ENCODE results near the gene LRP8.

Gene LRP8

DNA sequence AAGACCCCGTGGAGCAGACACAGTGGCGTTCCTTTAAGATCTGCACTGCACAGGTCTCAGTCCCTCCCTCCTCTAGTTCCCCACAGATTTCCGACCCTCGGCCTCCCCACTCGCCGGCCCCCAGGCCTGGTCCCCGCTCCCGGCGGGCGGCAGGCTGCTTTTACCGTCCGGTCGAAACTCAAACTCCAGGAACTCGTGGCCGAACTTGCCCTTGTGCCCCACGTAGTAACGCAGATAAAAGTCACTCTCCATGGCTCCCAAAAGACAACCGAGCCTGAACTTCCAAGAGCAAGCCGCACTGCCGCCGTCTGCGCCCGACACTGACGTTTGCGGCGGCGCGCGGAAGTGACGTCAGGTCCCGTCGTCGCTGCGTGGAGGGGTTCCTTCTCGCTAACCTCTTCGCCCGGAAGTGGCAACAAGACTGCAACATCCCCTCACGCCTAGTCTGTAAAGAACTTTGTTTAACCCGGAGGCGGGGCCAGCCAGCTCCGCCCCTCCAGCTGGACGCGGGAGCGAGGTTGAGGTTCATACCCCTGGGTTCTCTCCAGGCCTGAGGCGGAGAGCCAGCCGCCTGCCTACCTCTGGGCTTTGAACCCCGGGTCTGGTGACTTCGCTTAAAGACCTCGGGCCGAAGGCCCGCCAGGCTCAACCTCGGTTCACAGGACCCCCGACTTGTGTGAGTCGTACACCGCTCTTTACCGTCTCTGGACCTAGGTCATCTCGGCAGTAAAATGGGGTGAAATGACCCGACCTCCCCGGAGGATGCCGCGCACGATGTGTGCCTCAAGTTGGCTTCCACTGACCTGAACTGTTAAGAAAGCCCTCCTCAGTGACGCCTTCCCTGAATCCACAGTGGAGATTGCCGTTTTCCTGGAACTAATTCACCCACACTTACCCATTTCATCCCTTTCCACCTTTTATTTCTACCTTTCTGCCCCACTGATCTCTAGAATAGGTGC lies 89.4 kb downstream of the LRP8 start, which contains the start of gene MAGOH:
MAGOH (minus strand) TSS at position 322 of the 959 bp plus-strand sequence; CDS start at position 252, 70 bp downstream.
- Histone ChIP-seq H3K4me3 (ENCODE audit: low read depth, low read length) (peak within 1 kb of the TSS; percentile 95), H3K9ac (ENCODE audit: low read depth, low read length) (peak within 1 kb of the TSS; percentile 85), H3K4me1 (ENCODE audit: control insufficient read depth, insufficient read depth, low read length) (no peaks in the 10 kb centered on the region), H3K36me3 (ENCODE audit: control insufficient read depth, insufficient read depth, low read length) (peaks cover 26% of the 10 kb centered on the region), H3K27ac (ENCODE audit: low read depth, low read length) (peak within 1 kb of the TSS; percentile 83), H3K9me3 (ENCODE audit: control insufficient read depth, insufficient read depth, low read length) (no peaks in the 10 kb centered on the region), H3K27me3 (ENCODE audit: control insufficient read depth, insufficient read depth, low read length) (no peaks in the 10 kb centered on the region)

DNA sequence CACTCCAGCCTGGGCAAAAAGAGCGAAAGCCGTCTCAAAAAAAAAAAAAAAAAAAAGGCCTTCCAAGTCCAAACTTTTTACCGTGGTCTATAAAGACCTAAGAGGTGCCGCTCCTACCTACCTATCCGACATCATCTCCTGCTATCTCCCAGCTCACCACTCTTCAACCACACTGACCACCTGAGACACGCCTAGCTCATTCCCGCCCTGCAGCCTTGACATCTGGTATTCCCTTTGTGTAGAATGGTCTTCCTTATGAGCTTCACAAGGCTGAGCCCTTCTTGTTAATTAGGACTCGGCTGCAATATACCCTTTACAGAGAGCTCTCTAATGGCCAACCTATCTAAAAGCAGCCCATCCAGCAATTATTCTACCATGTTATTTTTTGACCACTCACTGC lies 90.2 kb downstream of the LRP8 start:
- peaks cover 34% of the 10 kb centered on the region for H3K36me3 ChIP-seq (ENCODE audit: control insufficient read depth, insufficient read depth, low read length)
- no peaks in the 10 kb centered on the region for H3K27me3 ChIP-seq (ENCODE audit: control insufficient read depth, insufficient read depth, low read length)
- no peaks in the 10 kb centered on the region for H3K4me1 ChIP-seq (ENCODE audit: control insufficient read depth, insufficient read depth, low read length)
- H3K27ac ChIP-seq (ENCODE audit: low read depth, low read length), result peak overlapping the region; percentile 83
- no peaks in the 10 kb centered on the region for H3K9me3 ChIP-seq (ENCODE audit: control insufficient read depth, insufficient read depth, low read length)
- H3K9ac ChIP-seq (ENCODE audit: low read depth, low read length), result peak overlapping the region; percentile 85
- peak overlapping the region; percentile 95 for H3K4me3 ChIP-seq (ENCODE audit: low read depth, low read length)

- Histone ChIP-seq H3K9me3 (ENCODE audit: control insufficient read depth, insufficient read depth, low read length) (no peaks in the 10 kb centered on the region), H3K9ac (ENCODE audit: low read depth, low read length) (peak overlapping the region; percentile 61), H3K27ac (ENCODE audit: low read depth, low read length) (peak overlapping the region; percentile 95), H3K36me3 (ENCODE audit: control insufficient read depth, insufficient read depth, low read length) (peaks cover 28% of the 10 kb centered on the region), H3K27me3 (ENCODE audit: control insufficient read depth, insufficient read depth, low read length) (no peaks in the 10 kb centered on the region), H3K4me1 (ENCODE audit: control insufficient read depth, insufficient read depth, low read length) (peaks cover 12% of the 10 kb centered on the region), H3K4me3 (ENCODE audit: low read depth, low read length) (peak overlapping the region; percentile 90)
Measured at GRCh38 chr1:53220962-53221286, 106.9 kb downstream of the LRP8 start.

DNA sequence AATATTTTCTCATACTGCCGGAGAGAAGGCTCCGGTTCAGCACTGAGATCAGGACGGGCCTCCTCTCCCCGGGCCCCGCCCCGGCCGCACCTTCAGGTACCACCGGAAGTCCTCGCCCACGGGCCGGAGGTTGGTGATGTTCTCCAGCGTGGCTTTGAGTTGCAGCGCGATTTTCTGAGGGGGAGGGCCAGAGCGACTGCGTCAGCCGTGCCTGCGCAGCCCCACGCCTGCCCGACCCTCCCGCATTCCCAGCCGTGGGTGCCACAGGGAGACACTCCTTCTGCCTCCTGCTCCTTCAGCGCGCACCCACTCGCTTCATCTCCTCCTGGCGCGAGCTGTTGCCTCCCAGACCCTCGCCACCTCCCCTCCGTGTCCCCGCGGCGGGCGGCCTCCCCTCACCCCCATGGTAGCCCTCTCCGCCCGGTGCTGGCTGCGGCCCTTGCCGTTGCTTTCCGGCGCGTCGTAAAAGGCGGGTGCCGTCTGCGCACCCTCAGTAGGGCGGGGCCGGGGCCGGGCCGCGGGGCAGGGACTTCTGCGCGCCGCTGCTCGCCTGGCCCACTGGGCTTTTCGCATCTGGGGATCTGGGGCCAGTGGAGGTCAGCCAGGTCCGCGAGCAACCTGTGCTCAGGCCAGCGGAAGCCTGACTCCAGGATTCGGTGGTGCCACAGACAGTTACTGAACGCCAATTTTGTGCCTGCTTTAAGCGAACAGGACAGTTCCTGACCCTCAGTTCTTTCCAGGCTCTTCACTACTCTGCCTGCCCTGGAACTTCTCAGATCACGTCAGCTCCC lies 107.5 kb downstream of the LRP8 start, which contains the start of gene CZIB:
CZIB (minus strand) TSS at position 464 of the 791 bp plus-strand sequence; CDS start at position 405, 59 bp downstream.
- no peaks in the 10 kb centered on the region for H3K27me3 ChIP-seq (ENCODE audit: control insufficient read depth, insufficient read depth, low read length)
- peaks cover 12% of the 10 kb centered on the region for H3K4me1 ChIP-seq (ENCODE audit: control insufficient read depth, insufficient read depth, low read length)
- H3K27ac ChIP-seq (ENCODE audit: low read depth, low read length), result peak within 1 kb of the TSS; percentile 95
- H3K9me3 ChIP-seq (ENCODE audit: control insufficient read depth, insufficient read depth, low read length), result no peaks in the 10 kb centered on the region
- peak within 1 kb of the TSS; percentile 90 for H3K4me3 ChIP-seq (ENCODE audit: low read depth, low read length)
- peaks cover 33% of the 10 kb centered on the region for H3K36me3 ChIP-seq (ENCODE audit: control insufficient read depth, insufficient read depth, low read length)
- peak within 1 kb of the TSS; percentile 83 for H3K9ac ChIP-seq (ENCODE audit: low read depth, low read length)

DNA sequence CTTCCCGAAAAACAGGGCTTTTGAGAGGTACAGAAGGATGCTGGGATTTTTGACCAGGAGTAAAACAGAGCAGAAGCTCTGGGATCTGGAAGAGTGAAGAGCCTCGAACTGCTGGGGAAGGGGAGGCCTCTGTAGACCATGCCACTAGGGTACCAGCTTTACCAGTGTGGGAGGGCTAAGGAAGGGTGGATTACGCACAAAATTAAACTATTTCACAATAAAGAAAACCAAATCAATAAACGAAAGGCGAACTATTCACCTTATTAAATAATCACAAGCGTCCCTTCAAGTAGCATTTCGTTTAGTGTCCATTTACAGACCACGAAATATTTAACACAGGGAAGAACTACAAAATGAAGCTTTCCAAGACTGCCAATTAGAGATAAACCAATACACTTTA lies 108.2 kb downstream of the LRP8 start:
- peak overlapping the region; percentile 95 for H3K27ac ChIP-seq (ENCODE audit: low read depth, low read length)
- no peaks in the 10 kb centered on the region for H3K9me3 ChIP-seq (ENCODE audit: control insufficient read depth, insufficient read depth, low read length)
- H3K9ac ChIP-seq (ENCODE audit: low read depth, low read length), result 0 out of 2 replicates have a peak overlapping the region, but pooled peaks have one; percentile 10
- H3K27me3 ChIP-seq (ENCODE audit: control insufficient read depth, insufficient read depth, low read length), result no peaks in the 10 kb centered on the region
- peak overlapping the region; percentile 90 for H3K4me3 ChIP-seq (ENCODE audit: low read depth, low read length)
- H3K4me1 ChIP-seq (ENCODE audit: control insufficient read depth, insufficient read depth, low read length), result peaks cover 12% of the 10 kb centered on the region
- peaks cover 39% of the 10 kb centered on the region for H3K36me3 ChIP-seq (ENCODE audit: control insufficient read depth, insufficient read depth, low read length)

- Histone ChIP-seq H3K27ac (ENCODE audit: low read depth, low read length) (no peak overlapping the region), H3K9me3 (ENCODE audit: control insufficient read depth, insufficient read depth, low read length) (no peaks in the 10 kb centered on the region), H3K27me3 (ENCODE audit: control insufficient read depth, insufficient read depth, low read length) (no peaks in the 10 kb centered on the region), H3K4me1 (ENCODE audit: control insufficient read depth, insufficient read depth, low read length) (peaks cover 12% of the 10 kb centered on the region), H3K9ac (ENCODE audit: low read depth, low read length) (no peak overlapping the region), H3K36me3 (ENCODE audit: control insufficient read depth, insufficient read depth, low read length) (peaks cover 52% of the 10 kb centered on the region), H3K4me3 (ENCODE audit: low read depth, low read length) (no peak overlapping the region)
Measured at GRCh38 chr1:53218201-53218600, 109.7 kb downstream of the LRP8 start.

DNA sequence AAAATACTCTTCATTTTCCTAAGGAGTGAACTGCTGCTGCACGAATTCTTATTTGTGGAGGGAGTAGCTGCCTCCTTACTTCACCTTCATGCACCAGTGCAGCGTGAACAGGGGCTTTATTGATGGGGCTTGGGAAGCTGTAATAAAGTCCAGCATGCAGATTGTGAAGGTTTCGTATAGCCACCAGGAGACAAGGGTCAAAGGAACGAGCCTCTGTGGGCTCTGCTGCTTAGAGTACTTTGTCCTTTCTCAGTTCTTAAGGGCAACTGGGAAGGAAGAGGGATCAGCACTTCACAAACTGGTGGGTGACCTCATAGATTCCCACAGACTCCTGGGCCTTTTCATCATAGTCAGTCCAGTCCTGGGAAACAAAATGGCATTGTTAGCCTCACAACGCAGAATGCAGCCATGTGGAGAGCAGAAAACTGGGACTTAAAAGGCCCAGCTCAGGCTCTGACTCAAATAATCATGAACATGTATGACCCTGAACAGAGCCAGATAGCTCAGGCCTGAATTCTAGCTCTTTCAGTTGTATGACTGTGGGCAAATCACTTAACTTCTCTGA lies 113.4 kb downstream of the LRP8 start:
- Histone ChIP-seq H3K4me1 (ENCODE audit: control insufficient read depth, insufficient read depth, low read length) (0 out of 2 replicates have a peak, but pooled peaks cover 3% of the 10 kb centered on the region), H3K9me3 (ENCODE audit: control insufficient read depth, insufficient read depth, low read length) (no peaks in the 10 kb centered on the region), H3K9ac (ENCODE audit: low read depth, low read length) (no peak overlapping the region), H3K4me3 (ENCODE audit: low read depth, low read length) (no peak overlapping the region), H3K27me3 (ENCODE audit: control insufficient read depth, insufficient read depth, low read length) (no peaks in the 10 kb centered on the region), H3K27ac (ENCODE audit: low read depth, low read length) (no peak overlapping the region), H3K36me3 (ENCODE audit: control insufficient read depth, insufficient read depth, low read length) (peaks cover 81% of the 10 kb centered on the region)

DNA sequence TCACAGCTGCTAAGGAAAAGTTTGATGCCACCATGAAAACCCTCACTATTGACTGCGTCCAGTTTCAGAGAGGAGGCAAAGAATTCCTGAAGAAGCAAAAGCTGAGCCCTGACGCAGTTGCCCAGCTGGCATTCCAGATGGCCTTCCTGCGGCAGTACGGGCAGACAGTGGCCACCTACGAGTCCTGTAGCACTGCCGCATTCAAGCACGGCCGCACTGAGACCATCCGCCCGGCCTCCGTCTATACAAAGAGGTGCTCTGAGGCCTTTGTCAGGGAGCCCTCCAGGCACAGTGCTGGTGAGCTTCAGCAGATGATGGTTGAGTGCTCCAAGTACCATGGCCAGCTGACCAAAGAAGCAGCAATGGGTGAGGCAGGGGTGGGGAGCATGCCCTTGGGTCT lies 116.9 kb downstream of the LRP8 start:
- Histone ChIP-seq H3K9ac (ENCODE audit: low read depth, low read length) (no peak overlapping the region), H3K36me3 (ENCODE audit: control insufficient read depth, insufficient read depth, low read length) (peaks cover 79% of the 10 kb centered on the region), H3K9me3 (ENCODE audit: control insufficient read depth, insufficient read depth, low read length) (peaks cover 9% of the 10 kb centered on the region)

DNA sequence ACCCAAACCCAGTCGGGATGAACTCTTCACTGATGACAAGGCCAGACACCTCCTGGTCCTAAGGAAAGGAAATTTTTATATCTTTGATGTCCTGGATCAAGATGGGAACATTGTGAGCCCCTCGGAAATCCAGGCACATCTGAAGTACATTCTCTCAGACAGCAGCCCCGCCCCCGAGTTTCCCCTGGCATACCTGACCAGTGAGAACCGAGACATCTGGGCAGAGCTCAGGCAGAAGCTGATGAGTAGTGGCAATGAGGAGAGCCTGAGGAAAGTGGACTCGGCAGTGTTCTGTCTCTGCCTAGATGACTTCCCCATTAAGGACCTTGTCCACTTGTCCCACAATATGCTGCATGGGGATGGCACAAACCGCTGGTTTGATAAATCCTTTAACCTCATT lies 117.5 kb downstream of the LRP8 start:
- Histone ChIP-seq H3K27me3 (ENCODE audit: control insufficient read depth, insufficient read depth, low read length) (no peaks in the 10 kb centered on the region), H3K27ac (ENCODE audit: low read depth, low read length) (no peak overlapping the region), H3K36me3 (ENCODE audit: control insufficient read depth, insufficient read depth, low read length) (peaks cover 77% of the 10 kb centered on the region), H3K9ac (ENCODE audit: low read depth, low read length) (no peak overlapping the region), H3K9me3 (ENCODE audit: control insufficient read depth, insufficient read depth, low read length) (peaks cover 13% of the 10 kb centered on the region), H3K4me1 (ENCODE audit: control insufficient read depth, insufficient read depth, low read length) (no peaks in the 10 kb centered on the region), H3K4me3 (ENCODE audit: low read depth, low read length) (no peak overlapping the region)

More for the DNA sequence above, 116.9 kb downstream of the LRP8 start:
- H3K4me1 ChIP-seq (ENCODE audit: control insufficient read depth, insufficient read depth, low read length), result no peaks in the 10 kb centered on the region
- H3K27ac ChIP-seq (ENCODE audit: low read depth, low read length), result no peak overlapping the region
- H3K27me3 ChIP-seq (ENCODE audit: control insufficient read depth, insufficient read depth, low read length), result no peaks in the 10 kb centered on the region
- H3K4me3 ChIP-seq (ENCODE audit: low read depth, low read length), result no peak overlapping the region

- Histone ChIP-seq H3K36me3 (ENCODE audit: control insufficient read depth, insufficient read depth, low read length) (peaks cover 78% of the 10 kb centered on the region), H3K9ac (ENCODE audit: low read depth, low read length) (no peak overlapping the region), H3K4me1 (ENCODE audit: control insufficient read depth, insufficient read depth, low read length) (no peaks in the 10 kb centered on the region), H3K4me3 (ENCODE audit: low read depth, low read length) (no peak overlapping the region), H3K9me3 (ENCODE audit: control insufficient read depth, insufficient read depth, low read length) (peaks cover 22% of the 10 kb centered on the region), H3K27me3 (ENCODE audit: control insufficient read depth, insufficient read depth, low read length) (no peaks in the 10 kb centered on the region), H3K27ac (ENCODE audit: low read depth, low read length) (no peak overlapping the region)
Measured at GRCh38 chr1:53207726-53208125, 120.1 kb downstream of the LRP8 start.
